CD4-positive, alpha-beta T cell treated with Interleukin-17A for 4 hours (primary cell): ENCODE measurements around the gene SERPINB5.
"Not testable (repeated sequence)": the region's sequence is repeated elsewhere in the genome, so short reads cannot be mapped to it uniquely, and the experiment has no call there.

ENCODE experiments used
- DNase-seq: peaks from one replicate; pipeline ENCODE4 v3.0.0-alpha.2; 2020; ENCODE audit warnings: mixed read lengths

SERPINB5 gene

GRCh38 chr18:63476668-63477067, at the start of gene SERPINB5:
Gene SERPINB5, plus strand, starts transcription at chr18:63476958. Its CDS starts 7,471 bp downstream, at chr18:63484429.
- no peak for DNase-seq

- DNase-seq: no peak
Measured at GRCh38 chr18:63427558-63427957, 49.2 kb upstream of the SERPINB5 start.

- no peak for DNase-seq
Measured at GRCh38 chr18:63430526-63430925, 46.2 kb upstream of the SERPINB5 start.

GRCh38 chr18:63431180-63431579, 45.6 kb upstream of the SERPINB5 start:
- no peak for DNase-seq

- no peak for DNase-seq
Measured at GRCh38 chr18:63433334-63433866, 43.4 kb upstream of the SERPINB5 start.

GRCh38 chr18:63438181-63438580, 38.6 kb upstream of the SERPINB5 start:
- no peak for DNase-seq

- DNase-seq: peak; percentile 64
Measured at GRCh38 chr18:63439334-63439733, 37.4 kb upstream of the SERPINB5 start.

- no peak for DNase-seq
Measured at GRCh38 chr18:63440219-63440618, 36.5 kb upstream of the SERPINB5 start.

GRCh38 chr18:63440881-63441280, 35.9 kb upstream of the SERPINB5 start:
- no peak for DNase-seq

GRCh38 chr18:63443829-63444228, 32.9 kb upstream of the SERPINB5 start:
- no peak for DNase-seq

GRCh38 chr18:63444580-63444979, 32.2 kb upstream of the SERPINB5 start:
- no peak for DNase-seq

GRCh38 chr18:63445037-63445436, 31.7 kb upstream of the SERPINB5 start:
- DNase-seq: no peak

GRCh38 chr18:63446266-63446665, 30.5 kb upstream of the SERPINB5 start:
- DNase-seq: no peak

GRCh38 chr18:63447066-63447465, 29.7 kb upstream of the SERPINB5 start:
- DNase-seq: no peak

- DNase-seq: no peak
Measured at GRCh38 chr18:63449426-63449825, 27.3 kb upstream of the SERPINB5 start.

- no peak for DNase-seq
Measured at GRCh38 chr18:63451799-63452660, 24.7 kb upstream of the SERPINB5 start.

GRCh38 chr18:63452751-63453150, 24.0 kb upstream of the SERPINB5 start:
- not testable (repeated sequence) for DNase-seq

GRCh38 chr18:63454497-63454896, 22.3 kb upstream of the SERPINB5 start:
- DNase-seq: no peak

- no peak for DNase-seq
Measured at GRCh38 chr18:63457977-63458376, 18.8 kb upstream of the SERPINB5 start.

GRCh38 chr18:63460414-63460813, 16.3 kb upstream of the SERPINB5 start:
- DNase-seq: no peak

- DNase-seq: no peak
Measured at GRCh38 chr18:63464434-63464833, 12.3 kb upstream of the SERPINB5 start.

GRCh38 chr18:63465059-63465458, 11.7 kb upstream of the SERPINB5 start:
- DNase-seq: no peak

GRCh38 chr18:63467699-63468098, 9.1 kb upstream of the SERPINB5 start:
- DNase-seq: no peak

GRCh38 chr18:63468575-63468974, 8.2 kb upstream of the SERPINB5 start:
- DNase-seq: no peak

GRCh38 chr18:63470751-63471150, 6.0 kb upstream of the SERPINB5 start:
- no peak for DNase-seq
